HepG2 (cell line): Measurements from ENCODE around the gene OR3A1. TPM values are rescaled to one million over a fixed set of nuclear protein-coding genes. Genes with fewer than 3 reads are reported as not detected.

Source experiments
- ATAC-seq: fragments of 200-7000 bp; cut with Tn5 transposase; 3 replicates; pipeline ENCODE4 v1.9.1; 2020; ENCODE audit warnings: mild to moderate bottlenecking, moderate library complexity
- BruUV-seq: library from RNA; stranded (reverse); fragments of 400-500 nt; replicated peaks from 2 replicates; lab custom pipeline; 2021; lab: Mats Ljungman, UMichigan
- CTCF ChIA-PET: fragments of 300-600 bp; formaldehyde crosslinking; extraction: SDS; loops from one replicate; lab custom pipeline; 2021; ENCODE audit warnings: low total read pairs, inconsistent platforms, low intra/inter-chr PET ratio; lab: Yijun Ruan, JAX
- POLR2A ChIA-PET: fragments of 350-600 bp; sonication (Branson Sonifier 250); formaldehyde crosslinking; loops from one replicate; lab custom pipeline; 2020; ENCODE audit warnings: antibody characterized with exemption, inconsistent platforms; lab: Yijun Ruan, JAX
- DNase-seq: peaks from one replicate; pipeline ENCODE4 v3.0.0-alpha.2; 2015; ENCODE audit warnings: low spot score
- FAIRE-seq: peaks from 3 replicates; lab custom pipeline; 2011; peaks lifted over from hg19 to GRCh38; lab: Jason Lieb, UNC
- H2AFZ ChIP-seq: one replicate; pipeline ENCODE4 v1.6.1; 2011; ENCODE audit warnings: low read length, inconsistent platforms
- H3K27ac ChIP-seq: fragments of 300-600 bp; 3 replicates; pipeline ENCODE4 v1.8.0; 2011; ENCODE audit warnings: mixed run types, mild to moderate bottlenecking, mixed read lengths, low read length, inconsistent platforms; ENCODE audit not compliant: insufficient read depth; ENCODE audit errors: extremely low read length
- H3K27me3 ChIP-seq, 2 experiments: fragments of 200-600 bp in 1 of 2; 2 replicates in 1 of 2; 3 replicates in 1 of 2; pipeline versions ENCODE4 v1.6.0 to v1.8.0; 2011; ENCODE audit warnings: low read length in 2 of 2, mild to moderate bottlenecking in 2 of 2, moderate library complexity in 2 of 2, inconsistent platforms in 1 of 2; ENCODE audit not compliant: insufficient read depth in 2 of 2, control insufficient read depth in 1 of 2
- H3K36me3 ChIP-seq, 2 experiments: fragments of 200-600 bp in 1 of 2; replicated peaks in 1 of 2; 2 replicates in 1 of 2; 3 replicates in 1 of 2; pipeline versions ENCODE4 v1.5.1 to v1.8.0; 2011; ENCODE audit warnings: low read length in 2 of 2, inconsistent platforms in 1 of 2; ENCODE audit not compliant: insufficient read depth in 2 of 2, control insufficient read depth in 1 of 2
- H3K4me1 ChIP-seq: 2 replicates; pipeline ENCODE4 v1.5.1; 2012; ENCODE audit warnings: low read length, inconsistent platforms; ENCODE audit not compliant: insufficient read depth
- H3K4me2 ChIP-seq: 2 replicates; pipeline ENCODE4 v1.6.0; 2011; ENCODE audit warnings: low read depth, low read length, inconsistent platforms
- H3K4me3 ChIP-seq, 3 experiments: fragments of 200-600 bp in 1 of 3; sonication (generic), shearing (Covaris generic) in 1 of 3; replicated peaks in 1 of 3; 2 replicates each; pipeline ENCODE4 v1.5.1; 2011 to 2016; ENCODE audit warnings: low read length in 3 of 3, inconsistent platforms in 2 of 3, low read depth in 2 of 3, mild to moderate bottlenecking in 2 of 3, control low read depth in 1 of 3, mixed read lengths in 1 of 3; ENCODE audit not compliant: insufficient read depth in 1 of 3
- H3K79me2 ChIP-seq: one replicate; pipeline ENCODE4 v1.6.1; 2011; ENCODE audit warnings: low read length, inconsistent platforms; ENCODE audit not compliant: insufficient read depth
- H3K9ac ChIP-seq: 2 replicates; pipeline ENCODE4 v1.6.0; 2011; ENCODE audit warnings: mild to moderate bottlenecking, low read depth, low read length, inconsistent platforms; ENCODE audit not compliant: insufficient read depth
- H3K9me3 ChIP-seq: 2 replicates; pipeline ENCODE4 v1.5.1; 2012; ENCODE audit warnings: mild to moderate bottlenecking, low read length
- H4K20me1 ChIP-seq: 2 replicates; pipeline ENCODE4 v1.6.0; 2011; ENCODE audit warnings: inconsistent platforms, mild to moderate bottlenecking, low read length, moderate library complexity; ENCODE audit not compliant: insufficient read depth
- GABPA ChIP-seq, 2 experiments: IDR thresholded peaks; 2 replicates each; pipeline ENCODE4 v1.6.1; 2011 to 2016; ENCODE audit warnings: low read depth in 2 of 2, low read length in 1 of 2, missing biosample characterization in 1 of 2, missing genetic modification characterization in 1 of 2
- TEF ChIP-seq: sonication (generic); formaldehyde crosslinking; IDR thresholded peaks from 2 replicates; pipeline ENCODE4 v1.5.0; 2020; ENCODE audit warnings: missing genetic modification reagents
- ZBTB44 ChIP-seq: sonication (generic); formaldehyde crosslinking; IDR thresholded peaks from 2 replicates; pipeline ENCODE4 v1.4.0; 2020; ENCODE audit warnings: missing genetic modification reagents
- ZNF18 ChIP-seq: sonication (generic); formaldehyde crosslinking; IDR thresholded peaks from 2 replicates; pipeline ENCODE4 v1.8.0; 2022; ENCODE audit warnings: mild to moderate bottlenecking, missing genetic modification reagents; ENCODE audit not compliant: insufficient replicate concordance
- WGBS: methylation state at CpG from one replicate; pipeline ENCODE4 v1.1.6; 2017; ENCODE audit warnings: low lambda C conversion rate; 5-methylcytosine and 5-hydroxymethylcytosine counted together
- in situ Hi-C: cut with HindIII; loops from 2 replicates; pipeline ENCODE4 v1.10.0; 2017; ENCODE audit warnings: low pct_unique_long_range_greater_than_20kb; ENCODE audit not compliant: extremely low pct_ligation_motif_present
- intact Hi-C: fragments of 100-400 bp; cut with micrococcal nuclease; formaldehyde crosslinking; loops from one replicate; pipeline ENCODE4 v1.10.0; 2022; ENCODE audit not compliant: unreplicated experiment
- polyA plus RNA-seq, 8 experiments: library from polyadenylated mRNA; depleted of rRNA in 3 of 8; stranded (reverse) in 7 of 8; unstranded in 1 of 8; fragments of >200 nt; fragmentation: Illumina TruSeq in 4 of 8; extraction: Trizol in 4 of 8; gene quantifications; 2 replicates each; pipeline versions ENCODE4 v1.2.1 to v1.2.3, GENCODE V29; 2011 to 2016; ENCODE audit warnings: low read depth in 4 of 8, missing spikeins in 1 of 8, mixed read lengths in 1 of 8; ENCODE audit not compliant: insufficient read depth in 1 of 8
- total RNA-seq, 5 experiments: library from RNA; depleted of rRNA; stranded (reverse); fragments of >200 nt; fragmentation: Illumina TruSeq; extraction: Trizol; gene quantifications; 2 replicates each; pipeline ENCODE4 v1.2.3, GENCODE V29; 2016; ENCODE audit warnings: low read depth in 1 of 5

Gene OR3A1
- total and polyA plus RNA-seq, 2 of the 13 experiments (the other 11 are each of a cell fraction or from before 2014, with no cell fraction given) = not detected

GRCh38 chr17:3308603-3309002 is 10.4 kb upstream of the OR3A1 start:
- ChIA-PET CTCF (no interaction called here), POLR2A (no interaction called here)
- Histone ChIP-seq H4K20me1 (no peaks in the 10 kb centered on the region), H3K27me3 (peaks cover 0 to 10% of the 10 kb centered on the region in 2 experiments; a peak in 3 of 5 replicates), H3K4me1 (no peaks in the 10 kb centered on the region), H3K79me2 (no peaks in the 10 kb centered on the region), H2AFZ (no peak overlapping the region), H3K9ac (no peak overlapping the region), H3K9me3 (no peaks in the 10 kb centered on the region), H3K36me3 (no peaks in the 10 kb centered on the region), H3K4me2 (no peak overlapping the region), H3K27ac (no peak overlapping the region), H3K4me3 (no peak overlapping the region)
- WGBS = 15% methylated on average over 4 of the region's 4 CpGs
- in situ Hi-C loops = no loop called here
- ATAC-seq (no peak), DNase-seq (no peak), FAIRE-seq (no peak)
- BruUV-seq = no TSS peak
- TF ChIP-seq ZNF18 (CRISPR knock-in tag) (no peak), TEF (CRISPR knock-in tag) (no peak), ZBTB44 (CRISPR knock-in tag) (no peak), GABPA (IDR thresholded peaks at IDR 0.05; ENCODE audit: low read depth, low read length) (no peak), GABPA (CRISPR knock-in tag; IDR thresholded peaks at IDR 0.05; ENCODE audit: low read depth) (no peak)
- intact Hi-C loops = no loop called here
